Skeletal muscle satellite cell (primary cell): ENCODE measurements around the gene ANO10.
"Not testable (repeated sequence)": the region's sequence is repeated elsewhere in the genome, so short reads cannot be mapped to it uniquely, and the experiment has no call there.

ENCODE experiments used
- H3K27me3 ChIP-seq: 2 replicates; pipeline ENCODE4 v1.7.0; 2013; ENCODE audit warnings: low read length; ENCODE audit not compliant: control insufficient read depth, insufficient read depth
- H3K36me3 ChIP-seq: 2 replicates; pipeline ENCODE4 v1.7.0; 2013; ENCODE audit warnings: mild to moderate bottlenecking, control low read depth, low read length; ENCODE audit not compliant: insufficient read depth
- H3K4me1 ChIP-seq: 2 replicates; pipeline ENCODE4 v1.7.0; 2013; ENCODE audit warnings: low read length; ENCODE audit not compliant: control insufficient read depth, insufficient read depth
- H3K4me2 ChIP-seq: 2 replicates; pipeline ENCODE4 v1.7.0; 2013; ENCODE audit warnings: mild to moderate bottlenecking, low read length
- H3K4me3 ChIP-seq: 2 replicates; pipeline ENCODE4 v1.7.0; 2013; ENCODE audit warnings: low read length
- H3K9ac ChIP-seq: 2 replicates; pipeline ENCODE4 v1.7.0; 2013; ENCODE audit warnings: mild to moderate bottlenecking, low read depth, low read length, moderate library complexity
- H3K9me3 ChIP-seq: replicated peaks from 2 replicates; pipeline ENCODE4 v1.7.0; 2013; ENCODE audit warnings: mild to moderate bottlenecking, control low read depth, low read length

The ANO10 gene

GRCh38 chr3:43364926-43365325, 256.9 kb downstream of the ANO10 start:
- Histone ChIP-seq H3K27me3 (no peaks in the 10 kb centered on the region), H3K4me1 (peaks cover 11% of the 10 kb centered on the region), H3K9ac (no peak overlapping the region), H3K36me3 (peaks cover 9% of the 10 kb centered on the region), H3K9me3 (no peaks in the 10 kb centered on the region), H3K4me3 (no peak overlapping the region), H3K4me2 (no peak overlapping the region)

DNA sequence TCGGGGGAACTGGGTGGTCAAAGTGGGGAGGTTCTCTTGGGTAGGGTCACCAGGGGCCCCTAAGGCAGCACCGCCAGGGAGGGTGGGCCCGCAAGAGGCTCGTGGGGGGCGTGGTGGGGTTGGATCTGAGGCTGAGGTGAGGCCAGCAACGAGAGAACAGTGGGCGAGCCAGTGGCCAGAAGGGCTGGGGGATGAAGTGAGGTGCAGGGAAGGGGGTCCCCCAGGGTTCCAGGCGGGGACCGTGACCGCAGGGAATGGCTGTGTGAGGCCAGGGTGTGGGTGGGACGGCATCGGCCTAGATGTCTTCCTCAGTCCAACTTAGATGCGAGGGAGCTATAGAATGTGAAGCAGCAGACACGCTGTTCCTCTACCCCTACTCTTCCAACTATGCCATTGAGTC, 257.3 kb downstream of the ANO10 start:
- no peaks in the 10 kb centered on the region for H3K27me3 ChIP-seq
- no peak overlapping the region for H3K4me3 ChIP-seq
- peaks cover 9% of the 10 kb centered on the region for H3K36me3 ChIP-seq
- peaks cover 11% of the 10 kb centered on the region for H3K4me1 ChIP-seq
- no peak overlapping the region for H3K4me2 ChIP-seq
- H3K9me3 ChIP-seq, result no peaks in the 10 kb centered on the region
- no peak overlapping the region for H3K9ac ChIP-seq

GRCh38 chr3:43363621-43364266, 258.1 kb downstream of the ANO10 start:
- H3K4me2 ChIP-seq, result no peak overlapping the region
- H3K9me3 ChIP-seq, result no peaks in the 10 kb centered on the region
- H3K27me3 ChIP-seq, result no peaks in the 10 kb centered on the region
- H3K36me3 ChIP-seq, result peaks cover 9% of the 10 kb centered on the region
- no peak overlapping the region for H3K4me3 ChIP-seq
- H3K9ac ChIP-seq, result no peak overlapping the region
- peaks cover 11% of the 10 kb centered on the region for H3K4me1 ChIP-seq

GRCh38 chr3:43362961-43363360, 258.9 kb downstream of the ANO10 start:
- Histone ChIP-seq H3K27me3 (no peaks in the 10 kb centered on the region), H3K4me1 (peaks cover 11% of the 10 kb centered on the region)

GRCh38 chr3:43362183-43362582, 259.6 kb downstream of the ANO10 start:
- Histone ChIP-seq H3K9me3 (no peaks in the 10 kb centered on the region), H3K9ac (no peak overlapping the region), H3K4me2 (no peak overlapping the region), H3K4me3 (no peak overlapping the region), H3K27me3 (no peaks in the 10 kb centered on the region), H3K4me1 (peaks cover 11% of the 10 kb centered on the region), H3K36me3 (peaks cover 9% of the 10 kb centered on the region)

More at GRCh38 chr3:43362961-43363360, 258.9 kb downstream of the ANO10 start:
- Histone ChIP-seq H3K4me2 (no peak overlapping the region), H3K9me3 (no peaks in the 10 kb centered on the region), H3K4me3 (no peak overlapping the region), H3K36me3 (peaks cover 9% of the 10 kb centered on the region), H3K9ac (no peak overlapping the region)

DNA sequence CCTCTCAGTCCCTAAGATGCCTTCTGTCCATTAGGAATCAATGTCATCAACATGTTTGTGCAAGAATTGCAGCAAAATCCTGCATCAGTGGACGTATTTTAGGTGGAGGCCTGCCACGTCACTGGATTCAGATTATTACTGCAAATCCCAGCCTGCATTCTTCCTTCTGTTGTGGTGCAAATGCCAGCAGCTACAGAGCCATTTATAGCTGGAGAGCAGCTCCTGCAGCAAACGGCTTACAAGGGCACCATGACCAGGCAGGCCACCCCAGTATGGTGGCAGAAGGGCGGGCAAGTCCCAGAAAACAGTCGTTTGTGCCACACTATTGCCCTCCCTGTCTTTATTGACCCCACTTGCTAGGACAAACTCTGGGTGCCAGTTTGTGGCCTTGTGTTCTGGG, 260.7 kb downstream of the ANO10 start:
- Histone ChIP-seq H3K36me3 (peaks cover 8% of the 10 kb centered on the region), H3K4me2 (no peak overlapping the region), H3K9me3 (no peaks in the 10 kb centered on the region), H3K4me1 (peaks cover 5% of the 10 kb centered on the region), H3K4me3 (no peak overlapping the region), H3K27me3 (no peaks in the 10 kb centered on the region), H3K9ac (no peak overlapping the region)

DNA sequence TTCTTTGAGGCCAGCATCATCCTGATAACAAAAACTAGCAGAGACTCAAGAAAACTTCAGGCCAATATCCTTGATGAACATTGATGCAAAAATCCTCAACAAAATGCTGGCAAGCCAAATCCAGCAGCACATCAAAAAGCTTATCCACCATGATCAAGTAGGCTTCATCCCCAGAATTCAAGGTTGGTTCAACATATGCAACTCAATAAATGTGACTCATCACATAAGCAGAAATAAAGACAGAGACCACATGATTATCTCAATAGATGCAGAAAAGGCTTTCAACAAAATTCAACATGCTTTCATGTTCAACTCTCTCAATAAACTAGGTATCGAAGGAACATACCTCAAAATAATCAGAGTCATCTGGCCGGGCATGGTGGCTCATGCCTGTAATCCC, 265.8 kb downstream of the ANO10 start:
- peaks cover 15% of the 10 kb centered on the region for H3K9me3 ChIP-seq
- H3K4me3 ChIP-seq, H3K36me3 ChIP-seq, H3K27me3 ChIP-seq, H3K4me2 ChIP-seq, H3K9ac ChIP-seq, H3K4me1 ChIP-seq: not testable (repeated sequence)

- no peaks in the 10 kb centered on the region for H3K27me3 ChIP-seq
- no peak overlapping the region for H3K9ac ChIP-seq
- peaks cover 25% of the 10 kb centered on the region for H3K36me3 ChIP-seq
- no peaks in the 10 kb centered on the region for H3K4me1 ChIP-seq
- no peak overlapping the region for H3K4me3 ChIP-seq
- no peak overlapping the region for H3K4me2 ChIP-seq
- peaks cover 15% of the 10 kb centered on the region for H3K9me3 ChIP-seq
These were observed 267.7 kb downstream of the ANO10 start for GRCh38 chr3:43353923-43354670.

DNA sequence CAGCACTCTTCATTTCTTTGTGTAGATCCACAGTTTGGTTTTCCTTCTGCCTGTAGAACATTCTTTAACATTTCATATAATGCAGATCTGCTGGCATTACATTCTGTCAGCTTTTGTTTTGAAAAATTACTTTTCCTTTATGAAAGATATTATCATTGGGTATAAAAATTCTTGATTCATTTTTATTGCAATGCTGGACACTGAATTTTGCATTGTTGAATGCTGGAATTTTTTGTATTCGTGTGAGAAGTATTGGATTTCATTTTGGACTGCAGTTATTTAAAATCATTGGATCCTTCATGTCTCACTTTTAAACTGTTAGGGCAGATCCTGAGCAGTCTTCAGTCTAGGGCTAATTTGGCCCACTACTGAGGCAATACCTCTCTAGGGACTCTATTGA, 268.4 kb downstream of the ANO10 start:
- Histone ChIP-seq H3K27me3 (no peaks in the 10 kb centered on the region), H3K4me1 (no peaks in the 10 kb centered on the region), H3K4me2 (no peak overlapping the region), H3K9ac (no peak overlapping the region), H3K9me3 (peaks cover 15% of the 10 kb centered on the region), H3K36me3 (peaks cover 32% of the 10 kb centered on the region), H3K4me3 (no peak overlapping the region)

DNA sequence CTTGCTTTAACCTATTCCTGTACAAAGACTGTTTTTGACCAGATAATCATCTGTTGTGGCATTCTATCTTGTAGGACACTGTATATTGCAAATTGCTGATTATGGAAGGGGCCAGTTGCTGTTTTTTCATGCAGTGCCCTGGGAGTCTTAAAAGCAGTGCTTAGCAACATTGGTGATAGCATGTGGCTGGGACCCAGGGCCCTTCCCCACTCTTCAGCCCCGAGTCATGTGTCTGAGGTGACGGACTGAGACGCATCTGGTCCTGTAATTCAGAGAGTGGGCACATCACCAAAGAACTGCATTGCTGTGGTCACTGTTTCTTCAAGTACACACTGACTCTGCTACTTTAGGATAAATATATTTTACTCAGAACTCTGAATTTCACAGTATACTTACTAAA, 272.1 kb downstream of the ANO10 start:
- Histone ChIP-seq H3K4me2 (no peak overlapping the region), H3K4me1 (peaks cover 14% of the 10 kb centered on the region), H3K9me3 (peaks cover 12% of the 10 kb centered on the region), H3K4me3 (no peak overlapping the region), H3K9ac (no peak overlapping the region), H3K36me3 (peaks cover 49% of the 10 kb centered on the region), H3K27me3 (no peaks in the 10 kb centered on the region)

- Histone ChIP-seq H3K36me3 (peaks cover 48% of the 10 kb centered on the region), H3K4me2 (no peak overlapping the region), H3K4me1 (peaks cover 14% of the 10 kb centered on the region), H3K9me3 (peaks cover 12% of the 10 kb centered on the region), H3K9ac (no peak overlapping the region), H3K4me3 (no peak overlapping the region), H3K27me3 (no peaks in the 10 kb centered on the region)
These were observed 272.8 kb downstream of the ANO10 start for GRCh38 chr3:43348852-43349574.
